IMR-90 (cell line): ENCODE data around the gene TXNDC8.

Experiments
- FOS ChIP-seq: fragments of 150-350 bp; IDR thresholded peaks from 2 replicates; pipeline ENCODE4 v1.6.1; 2016; ENCODE audit warnings: low read depth, low read length
- MAFK ChIP-seq: IDR thresholded peaks from 2 replicates; pipeline ENCODE4 v1.6.1; 2012; ENCODE audit warnings: low read depth, low read length, improper control_type of control experiment
- MAZ ChIP-seq: IDR thresholded peaks from 2 replicates; pipeline ENCODE4 v1.6.1; 2012; ENCODE audit warnings: low read depth, mild to moderate bottlenecking, low read length, improper control_type of control experiment, moderate library complexity, borderline replicate concordance
- MXI1 ChIP-seq: IDR thresholded peaks from 2 replicates; pipeline ENCODE4 v1.6.1; 2012; ENCODE audit warnings: low read depth, mild to moderate bottlenecking, low read length, moderate library complexity, borderline replicate concordance
- POLR2A ChIP-seq: IDR thresholded peaks from 2 replicates; pipeline ENCODE4 v1.6.1; 2012; ENCODE audit warnings: mild to moderate bottlenecking, low read depth, low read length
- RAD21 ChIP-seq: IDR thresholded peaks from 2 replicates; pipeline ENCODE4 v1.6.1; 2012; ENCODE audit warnings: low read length, improper control_type of control experiment
- SMC3 ChIP-seq: fragments of 150-350 bp; IDR thresholded peaks from 2 replicates; pipeline ENCODE4 v1.6.1; 2016; ENCODE audit warnings: low read depth, mild to moderate bottlenecking, antibody characterized with exemption, low read length, moderate library complexity
- TF ChIP-seq, protein P1 (sequence below): conservative IDR thresholded peaks from 2 replicates; pipeline ENCODE4 v1.5.1; 2012; ENCODE audit warnings: mild to moderate bottlenecking, low read depth, low read length, improper control_type of control experiment
- TF ChIP-seq, protein P2 (sequence below): fragments of 150-350 bp; IDR thresholded peaks from 2 replicates; pipeline ENCODE4 v1.6.1; 2017; ENCODE audit warnings: mild to moderate bottlenecking, antibody characterized with exemption, low read length, low read depth
- TF ChIP-seq, protein P3 (sequence below): fragments of 150-350 bp; IDR thresholded peaks from 2 replicates; pipeline ENCODE4 v1.6.1; 2016; ENCODE audit warnings: low read depth, mild to moderate bottlenecking, low read length, moderate library complexity, borderline replicate concordance

DNA sequence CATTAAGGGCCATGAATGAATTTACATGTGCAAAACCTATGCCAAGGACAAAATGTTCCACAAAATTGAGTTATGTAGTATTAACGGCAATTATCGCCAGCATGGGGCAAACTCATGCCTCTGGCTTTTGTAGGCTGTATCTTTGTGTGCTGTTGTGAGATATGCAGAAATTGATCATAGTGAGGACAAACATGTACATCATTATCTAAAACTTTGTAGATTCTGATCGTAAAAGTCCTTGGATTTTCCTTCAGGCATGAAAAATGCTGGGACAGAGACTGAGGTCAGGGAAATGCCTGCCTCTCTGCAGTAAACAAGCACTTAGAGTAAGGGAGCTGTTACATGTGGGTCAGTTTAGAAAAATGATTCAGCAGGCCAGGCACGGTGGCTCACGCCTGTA is 5.9 kb upstream of the TXNDC8 start:
- TF ChIP-seq, protein P1, sequence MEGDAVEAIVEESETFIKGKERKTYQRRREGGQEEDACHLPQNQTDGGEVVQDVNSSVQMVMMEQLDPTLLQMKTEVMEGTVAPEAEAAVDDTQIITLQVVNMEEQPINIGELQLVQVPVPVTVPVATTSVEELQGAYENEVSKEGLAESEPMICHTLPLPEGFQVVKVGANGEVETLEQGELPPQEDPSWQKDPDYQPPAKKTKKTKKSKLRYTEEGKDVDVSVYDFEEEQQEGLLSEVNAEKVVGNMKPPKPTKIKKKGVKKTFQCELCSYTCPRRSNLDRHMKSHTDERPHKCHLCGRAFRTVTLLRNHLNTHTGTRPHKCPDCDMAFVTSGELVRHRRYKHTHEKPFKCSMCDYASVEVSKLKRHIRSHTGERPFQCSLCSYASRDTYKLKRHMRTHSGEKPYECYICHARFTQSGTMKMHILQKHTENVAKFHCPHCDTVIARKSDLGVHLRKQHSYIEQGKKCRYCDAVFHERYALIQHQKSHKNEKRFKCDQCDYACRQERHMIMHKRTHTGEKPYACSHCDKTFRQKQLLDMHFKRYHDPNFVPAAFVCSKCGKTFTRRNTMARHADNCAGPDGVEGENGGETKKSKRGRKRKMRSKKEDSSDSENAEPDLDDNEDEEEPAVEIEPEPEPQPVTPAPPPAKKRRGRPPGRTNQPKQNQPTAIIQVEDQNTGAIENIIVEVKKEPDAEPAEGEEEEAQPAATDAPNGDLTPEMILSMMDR, result no peak
- TF ChIP-seq POLR2A (no peak), RAD21 (no peak), MXI1 (no peak), FOS (no peak), SMC3 (no peak), MAZ (no peak), MAFK (no peak)
- TF ChIP-seq, protein P2, sequence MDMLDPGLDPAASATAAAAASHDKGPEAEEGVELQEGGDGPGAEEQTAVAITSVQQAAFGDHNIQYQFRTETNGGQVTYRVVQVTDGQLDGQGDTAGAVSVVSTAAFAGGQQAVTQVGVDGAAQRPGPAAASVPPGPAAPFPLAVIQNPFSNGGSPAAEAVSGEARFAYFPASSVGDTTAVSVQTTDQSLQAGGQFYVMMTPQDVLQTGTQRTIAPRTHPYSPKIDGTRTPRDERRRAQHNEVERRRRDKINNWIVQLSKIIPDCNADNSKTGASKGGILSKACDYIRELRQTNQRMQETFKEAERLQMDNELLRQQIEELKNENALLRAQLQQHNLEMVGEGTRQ, result no peak
- TF ChIP-seq, protein P3, sequence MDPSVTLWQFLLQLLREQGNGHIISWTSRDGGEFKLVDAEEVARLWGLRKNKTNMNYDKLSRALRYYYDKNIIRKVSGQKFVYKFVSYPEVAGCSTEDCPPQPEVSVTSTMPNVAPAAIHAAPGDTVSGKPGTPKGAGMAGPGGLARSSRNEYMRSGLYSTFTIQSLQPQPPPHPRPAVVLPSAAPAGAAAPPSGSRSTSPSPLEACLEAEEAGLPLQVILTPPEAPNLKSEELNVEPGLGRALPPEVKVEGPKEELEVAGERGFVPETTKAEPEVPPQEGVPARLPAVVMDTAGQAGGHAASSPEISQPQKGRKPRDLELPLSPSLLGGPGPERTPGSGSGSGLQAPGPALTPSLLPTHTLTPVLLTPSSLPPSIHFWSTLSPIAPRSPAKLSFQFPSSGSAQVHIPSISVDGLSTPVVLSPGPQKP, result no peak
